GM20000 (cell line): ENCODE measurements around the gene GALNS.

Experiments
- DNase-seq: peaks from one replicate; pipeline ENCODE4 v3.0.0; 2012; ENCODE audit warnings: low spot score
- TF ChIP-seq, protein P1 (sequence below): IDR thresholded peaks from 2 replicates; pipeline ENCODE4 v1.5.1; 2012; ENCODE audit warnings: mild to moderate bottlenecking, control low read depth; ENCODE audit errors: extremely low read depth, missing control alignments

Gene GALNS, protein sequence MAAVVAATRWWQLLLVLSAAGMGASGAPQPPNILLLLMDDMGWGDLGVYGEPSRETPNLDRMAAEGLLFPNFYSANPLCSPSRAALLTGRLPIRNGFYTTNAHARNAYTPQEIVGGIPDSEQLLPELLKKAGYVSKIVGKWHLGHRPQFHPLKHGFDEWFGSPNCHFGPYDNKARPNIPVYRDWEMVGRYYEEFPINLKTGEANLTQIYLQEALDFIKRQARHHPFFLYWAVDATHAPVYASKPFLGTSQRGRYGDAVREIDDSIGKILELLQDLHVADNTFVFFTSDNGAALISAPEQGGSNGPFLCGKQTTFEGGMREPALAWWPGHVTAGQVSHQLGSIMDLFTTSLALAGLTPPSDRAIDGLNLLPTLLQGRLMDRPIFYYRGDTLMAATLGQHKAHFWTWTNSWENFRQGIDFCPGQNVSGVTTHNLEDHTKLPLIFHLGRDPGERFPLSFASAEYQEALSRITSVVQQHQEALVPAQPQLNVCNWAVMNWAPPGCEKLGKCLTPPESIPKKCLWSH

DNA sequence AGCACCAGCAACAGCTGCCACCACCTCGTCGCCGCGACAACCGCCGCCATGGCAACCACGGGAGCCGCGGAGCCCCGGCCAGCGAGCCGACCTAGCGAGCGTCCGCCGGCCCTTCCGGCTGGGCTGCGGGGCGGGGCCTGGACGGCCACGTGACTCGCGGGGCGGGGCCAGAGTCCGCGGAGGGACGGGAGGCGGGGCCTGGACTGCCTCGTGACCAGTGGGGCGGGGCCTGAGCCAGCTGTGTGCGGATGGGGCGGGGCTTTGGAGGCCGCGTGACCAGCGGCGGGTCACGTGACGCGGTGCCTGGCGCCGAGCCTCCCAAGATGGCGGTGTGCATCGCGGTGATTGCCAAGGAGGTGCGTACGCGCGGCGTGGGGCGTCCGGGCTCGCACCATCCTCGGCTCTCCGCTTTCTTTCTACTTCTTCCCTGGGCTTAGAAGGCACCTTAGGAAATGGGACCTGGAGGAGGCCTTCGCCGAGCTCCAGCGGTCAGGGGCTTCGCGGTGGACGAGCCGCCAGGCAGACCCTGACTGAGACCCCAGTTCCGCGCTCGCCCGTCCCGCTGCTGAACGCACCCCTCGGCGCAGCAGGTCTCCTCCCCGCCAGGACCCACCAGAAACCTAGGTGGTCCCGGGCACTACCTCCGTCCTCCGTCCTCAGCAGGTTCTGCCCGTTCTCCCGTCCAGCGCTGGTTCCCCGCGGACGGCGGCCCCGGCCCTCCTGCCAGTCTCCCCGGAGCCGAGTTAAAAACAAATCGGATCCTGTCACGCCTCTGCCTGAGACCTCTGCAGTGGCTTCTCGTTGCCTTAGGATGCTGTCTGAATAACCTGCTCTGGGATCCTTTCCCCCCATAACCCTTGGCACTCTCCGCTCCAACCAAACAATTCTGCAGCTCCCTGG lies at the start of gene GALNS, which contains the start of gene TRAPPC2L:
GALNS (minus strand) TSS at position 120 of the 900 bp plus-strand sequence; CDS start at position 50, 70 bp downstream.
TRAPPC2L (plus strand) TSS at position 300 of the 900 bp plus-strand sequence; CDS start at position 324, 24 bp downstream.
- peak; percentile 100 for DNase-seq
- TF ChIP-seq, protein P1, sequence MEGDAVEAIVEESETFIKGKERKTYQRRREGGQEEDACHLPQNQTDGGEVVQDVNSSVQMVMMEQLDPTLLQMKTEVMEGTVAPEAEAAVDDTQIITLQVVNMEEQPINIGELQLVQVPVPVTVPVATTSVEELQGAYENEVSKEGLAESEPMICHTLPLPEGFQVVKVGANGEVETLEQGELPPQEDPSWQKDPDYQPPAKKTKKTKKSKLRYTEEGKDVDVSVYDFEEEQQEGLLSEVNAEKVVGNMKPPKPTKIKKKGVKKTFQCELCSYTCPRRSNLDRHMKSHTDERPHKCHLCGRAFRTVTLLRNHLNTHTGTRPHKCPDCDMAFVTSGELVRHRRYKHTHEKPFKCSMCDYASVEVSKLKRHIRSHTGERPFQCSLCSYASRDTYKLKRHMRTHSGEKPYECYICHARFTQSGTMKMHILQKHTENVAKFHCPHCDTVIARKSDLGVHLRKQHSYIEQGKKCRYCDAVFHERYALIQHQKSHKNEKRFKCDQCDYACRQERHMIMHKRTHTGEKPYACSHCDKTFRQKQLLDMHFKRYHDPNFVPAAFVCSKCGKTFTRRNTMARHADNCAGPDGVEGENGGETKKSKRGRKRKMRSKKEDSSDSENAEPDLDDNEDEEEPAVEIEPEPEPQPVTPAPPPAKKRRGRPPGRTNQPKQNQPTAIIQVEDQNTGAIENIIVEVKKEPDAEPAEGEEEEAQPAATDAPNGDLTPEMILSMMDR, result no peak

DNA sequence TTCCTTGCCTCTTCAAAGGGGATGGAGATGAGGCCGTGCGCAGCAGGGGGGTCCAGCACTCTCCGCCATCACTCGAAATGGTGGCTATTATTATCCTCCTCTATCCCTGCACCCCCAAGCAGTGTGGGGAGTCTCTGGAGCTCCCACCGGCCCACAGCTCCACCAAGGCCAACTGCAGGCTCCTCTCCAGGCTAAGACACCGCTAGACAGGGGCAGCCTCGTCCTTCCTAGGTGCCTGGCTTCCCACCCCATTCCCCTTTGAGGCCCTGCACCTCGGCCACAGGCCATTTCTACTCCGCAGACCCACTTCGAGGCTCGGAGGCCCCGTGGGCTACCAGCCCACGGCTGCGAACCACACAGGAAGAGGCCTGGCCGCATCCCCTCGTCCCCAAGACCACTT lies 49.3 kb upstream of the GALNS start:
- DNase-seq, result no peak

DNA sequence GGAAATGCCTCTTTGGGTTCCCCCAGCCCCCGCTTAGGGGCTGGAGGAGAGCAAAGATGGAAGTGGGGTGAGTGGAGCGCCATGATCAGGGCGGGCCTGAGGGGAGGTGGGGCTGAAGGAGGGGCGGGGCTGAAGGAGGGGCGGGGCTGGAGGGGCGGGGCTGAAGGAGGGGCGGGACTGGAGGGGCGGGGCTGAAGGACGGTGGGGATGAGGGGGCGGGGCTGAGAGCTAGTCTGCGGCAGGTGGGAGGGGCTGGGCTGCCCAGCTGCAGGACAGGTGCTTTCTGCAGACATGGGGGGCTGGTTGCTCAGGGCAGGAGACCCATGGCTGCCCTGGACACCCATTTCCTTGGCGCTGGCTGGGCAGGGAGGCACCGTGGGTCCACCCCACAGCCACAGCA lies 48.8 kb upstream of the GALNS start:
- TF ChIP-seq, protein P1, result no peak
- peak; percentile 87 for DNase-seq

More for the DNA sequence above, 49.3 kb upstream of the GALNS start:
- TF ChIP-seq, protein P1, result no peak

DNA sequence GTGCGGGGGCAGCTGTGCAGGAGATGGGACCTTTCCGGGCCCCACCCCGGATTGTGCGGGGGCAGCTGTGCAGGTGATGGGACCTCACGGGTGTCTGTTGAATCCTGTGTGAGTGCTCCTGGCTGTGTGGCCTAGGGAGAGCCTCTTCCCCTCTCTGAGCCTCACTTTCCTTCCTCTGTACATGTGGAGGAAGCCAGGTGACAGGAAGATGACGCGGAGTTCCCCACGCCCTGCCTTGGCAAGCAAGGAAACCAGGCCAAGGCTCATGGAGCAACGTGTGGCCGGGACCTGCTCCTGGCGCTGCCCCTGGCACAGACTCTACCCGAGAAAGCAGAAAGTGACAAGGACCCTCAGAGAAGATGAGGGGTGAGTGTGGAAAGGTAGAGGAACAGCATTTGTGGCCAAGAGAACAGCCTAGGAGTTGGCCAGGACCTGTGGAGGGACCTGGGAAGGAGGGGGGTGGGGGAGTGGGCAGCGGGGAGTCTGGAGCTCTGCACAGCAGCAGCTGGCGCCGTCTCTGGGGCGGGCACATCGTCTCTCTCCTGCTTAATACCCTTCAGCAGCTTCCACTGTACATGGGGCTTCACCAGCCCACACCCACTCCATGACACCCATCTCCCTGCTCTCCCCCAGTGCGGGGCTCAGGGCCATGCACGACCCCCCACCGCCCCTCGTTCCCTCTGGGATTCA lies 48.1 kb upstream of the GALNS start:
- no peak for DNase-seq
- TF ChIP-seq, protein P1, result no peak

DNA sequence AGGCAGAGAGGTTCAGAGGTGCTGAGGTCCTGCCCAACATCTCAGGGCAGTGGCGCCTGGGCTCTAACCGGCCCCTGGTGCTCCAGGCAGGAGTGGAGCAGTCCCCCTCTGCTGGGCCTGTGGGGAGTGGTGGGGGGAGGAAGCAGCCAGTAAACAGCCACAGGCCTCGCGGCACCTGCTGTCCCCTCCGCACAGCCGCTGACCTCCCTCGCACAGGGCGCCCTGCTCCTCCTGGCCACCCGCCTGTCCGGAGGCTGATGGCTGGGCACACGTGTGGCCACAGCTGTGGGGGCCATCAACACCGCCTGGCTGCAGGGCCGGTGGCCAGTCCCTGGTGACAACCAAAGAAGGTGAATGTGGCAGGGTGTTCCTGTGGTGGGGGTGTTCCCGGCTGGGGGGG lies 46.5 kb upstream of the GALNS start:
- DNase-seq, result no peak
- TF ChIP-seq, protein P1, result no peak

DNA sequence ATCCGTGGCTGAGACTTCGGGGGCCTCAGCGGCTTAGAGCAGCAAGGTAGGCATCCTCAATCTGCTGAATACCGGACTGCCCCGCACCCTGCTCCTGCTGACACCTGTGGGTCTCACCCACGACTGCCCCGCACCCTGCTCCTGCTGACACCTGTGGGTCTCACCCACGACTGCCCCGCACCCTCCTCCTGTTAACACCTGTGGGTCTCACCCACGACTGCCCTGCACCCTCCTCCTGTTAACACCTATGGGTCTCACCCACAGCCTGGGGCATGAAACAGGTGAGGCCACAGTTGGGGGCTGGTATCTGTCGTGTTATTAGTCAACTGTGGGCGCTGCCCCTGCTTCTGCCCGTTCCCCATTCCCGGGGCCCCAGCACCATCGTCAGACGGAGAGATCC lies 46.0 kb upstream of the GALNS start:
- TF ChIP-seq, protein P1, result no peak
- no peak for DNase-seq
